ENCODE results near the gene PNMA1.
"Not testable (repeated sequence)": the region's sequence is repeated elsewhere in the genome, so short reads cannot be mapped to it uniquely, and the experiment has no call there.

PNMA1 gene

DNA sequence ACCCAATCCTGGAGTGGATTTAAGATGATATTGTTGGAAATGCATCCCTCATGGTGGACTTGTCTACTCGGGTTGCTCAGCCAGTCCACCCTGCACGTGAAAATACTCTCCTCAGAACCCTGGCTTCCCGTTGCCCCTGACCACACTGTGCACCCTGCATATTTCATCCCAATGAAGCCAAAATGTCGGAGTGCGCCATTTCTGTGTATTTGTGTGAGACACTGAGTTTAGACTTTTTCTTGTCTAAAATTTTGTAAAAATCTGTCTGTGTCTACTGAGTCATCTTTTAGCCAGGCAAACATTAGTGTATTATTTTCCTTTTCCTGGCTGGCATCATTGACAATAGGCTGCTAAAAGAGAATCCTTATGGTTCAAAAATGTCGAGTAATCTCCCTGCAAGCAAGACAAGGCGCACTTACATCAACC, 485 bp upstream of the PNMA1 start:
- no peak for DNase-seq

GRCh38 chr14:73713206-73713802, 880 bp downstream of the PNMA1 start:
- DNase-seq, result no peak

- DNase-seq, result peak; percentile 27
Observed at GRCh38 chr14:73712540-73713180, 1.5 kb downstream of the PNMA1 start.

DNA sequence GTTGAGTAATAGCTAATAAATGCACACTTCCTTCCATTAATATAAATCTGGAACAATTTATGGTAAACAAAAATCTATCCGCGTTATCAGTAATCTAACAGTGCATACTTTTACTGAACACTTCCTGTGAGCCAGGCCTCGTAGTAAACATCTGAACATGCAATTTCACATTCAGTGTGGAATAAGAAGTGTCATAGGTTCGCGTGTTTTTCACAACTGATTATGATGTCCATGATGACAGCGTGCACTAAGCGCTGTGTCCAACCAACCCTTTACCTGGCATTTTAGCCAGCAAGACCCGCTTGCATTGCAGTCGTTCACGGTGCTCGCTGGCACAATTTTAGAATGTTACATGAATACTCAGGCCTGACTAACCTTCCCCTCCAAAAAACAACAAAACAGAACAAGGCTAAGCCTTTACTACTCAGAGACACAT, 2.1 kb downstream of the PNMA1 start:
- no peak for DNase-seq

- DNase-seq, result no peak
Observed at GRCh38 chr14:73710737-73711136, 3.4 kb downstream of the PNMA1 start.

DNA sequence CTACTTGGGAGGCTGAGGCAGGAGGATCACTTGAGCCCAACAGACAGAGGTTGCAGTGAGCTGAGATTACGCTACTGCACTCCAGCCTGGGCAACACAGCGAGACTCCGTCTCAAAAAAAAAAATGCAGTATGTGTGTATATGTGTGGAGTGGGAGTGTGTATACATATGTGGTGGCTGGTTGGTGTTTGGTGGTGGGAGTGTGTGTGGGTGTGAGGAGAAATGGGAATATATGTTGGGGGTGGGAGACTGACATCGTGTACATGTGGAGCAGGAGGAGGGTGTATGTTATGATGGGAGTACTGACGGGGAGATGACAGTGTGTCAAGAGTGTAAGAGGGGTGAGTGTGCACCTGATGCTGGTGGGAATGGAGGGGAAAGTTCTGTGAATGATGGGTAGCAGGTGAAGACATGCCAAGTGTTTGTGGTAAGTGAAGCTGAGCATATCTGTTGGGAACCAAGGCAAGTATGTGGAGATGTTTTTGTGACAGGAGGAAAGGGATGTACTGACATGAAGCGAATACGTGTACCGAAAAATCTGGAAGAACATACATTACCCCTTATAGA, 4.2 kb downstream of the PNMA1 start:
- DNase-seq, result no peak

DNA sequence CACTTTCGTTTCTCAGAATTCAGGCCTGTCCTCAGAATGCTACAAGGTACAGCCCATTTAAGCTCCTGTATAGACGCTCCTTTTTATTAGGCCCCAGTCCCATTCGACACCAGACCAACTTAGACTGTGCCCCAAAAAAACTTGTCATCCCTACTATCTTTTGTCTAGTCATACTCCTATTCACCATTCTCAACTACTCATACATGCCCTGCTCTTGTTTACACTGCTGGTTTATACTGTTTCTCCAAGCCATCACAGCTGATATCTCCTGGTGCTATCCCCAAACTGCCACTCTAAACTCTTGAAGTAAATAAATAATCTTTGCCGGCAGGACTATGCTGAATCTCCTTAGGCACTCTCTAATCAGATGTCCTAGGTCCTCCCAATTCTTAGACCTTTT, 6.1 kb downstream of the PNMA1 start:
- DNase-seq, result not testable (repeated sequence)

GRCh38 chr14:73700325-73700724, 13.9 kb downstream of the PNMA1 start:
- DNase-seq, result no peak

DNA sequence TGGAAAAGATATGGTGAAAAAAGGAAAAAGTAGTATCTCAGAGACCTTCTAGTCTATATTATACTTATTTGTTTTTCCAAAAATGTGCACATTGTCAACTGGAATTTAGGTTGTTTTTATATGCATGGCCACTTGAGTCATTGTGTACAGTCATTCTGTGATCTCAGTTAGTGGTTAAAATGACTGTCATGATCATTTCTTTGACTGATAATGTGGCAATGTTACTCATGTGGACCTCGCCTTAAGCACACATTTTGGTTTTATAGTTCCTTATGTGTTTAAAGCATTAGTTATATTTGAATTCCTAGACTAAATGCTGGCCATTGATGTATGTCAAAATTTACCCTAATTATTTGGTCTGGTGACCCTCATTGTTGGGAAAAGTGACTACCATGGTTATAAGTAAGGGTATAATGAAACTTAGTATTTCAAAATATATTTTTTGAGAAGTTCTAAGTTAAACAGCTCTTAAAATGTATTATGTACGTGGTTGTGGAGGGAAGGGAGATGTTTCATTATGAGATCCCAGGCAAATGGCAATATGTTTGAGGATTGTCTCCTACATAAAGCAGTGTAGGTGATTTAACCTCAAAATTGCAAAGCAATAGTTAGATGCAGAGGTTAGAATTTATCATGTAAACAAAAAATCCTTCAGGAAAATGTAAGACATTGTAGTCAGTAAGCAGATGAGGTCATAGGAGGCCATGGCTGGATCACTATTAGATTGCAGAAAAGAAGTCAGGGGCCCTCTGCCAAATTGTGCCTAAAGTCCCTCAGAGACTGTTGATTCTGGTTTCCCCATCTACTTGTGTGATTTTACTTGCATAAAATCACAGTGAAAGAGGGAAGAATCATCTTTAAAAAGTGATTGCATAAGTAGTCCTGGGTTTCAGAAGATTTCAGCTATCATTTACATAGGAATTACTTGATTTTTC, 17.5 kb downstream of the PNMA1 start:
- DNase-seq, result no peak

GRCh38 chr14:73695997-73696396, 18.2 kb downstream of the PNMA1 start:
- DNase-seq, result no peak

DNA sequence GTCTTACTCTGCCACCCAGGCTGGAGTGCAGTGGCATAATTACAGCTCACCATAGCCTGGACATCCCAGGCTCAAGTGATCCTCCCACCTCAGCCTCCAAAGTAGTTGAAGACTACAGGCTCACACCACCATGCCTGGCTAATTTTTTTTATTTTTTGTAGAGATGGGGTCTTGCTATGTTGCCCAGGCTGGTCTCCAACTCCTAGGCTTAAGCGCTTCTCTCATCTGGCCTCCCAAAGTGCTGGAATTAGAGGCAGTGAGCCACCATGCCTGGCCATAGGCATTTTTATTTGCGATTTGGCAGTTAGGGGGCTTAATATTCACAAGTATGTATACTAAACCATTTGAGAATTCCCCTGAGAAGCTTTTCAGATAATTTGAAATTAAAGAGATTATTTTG, 19.1 kb downstream of the PNMA1 start:
- no peak for DNase-seq

- DNase-seq, result no peak
Observed at GRCh38 chr14:73694083-73694482, 20.1 kb downstream of the PNMA1 start.

DNA sequence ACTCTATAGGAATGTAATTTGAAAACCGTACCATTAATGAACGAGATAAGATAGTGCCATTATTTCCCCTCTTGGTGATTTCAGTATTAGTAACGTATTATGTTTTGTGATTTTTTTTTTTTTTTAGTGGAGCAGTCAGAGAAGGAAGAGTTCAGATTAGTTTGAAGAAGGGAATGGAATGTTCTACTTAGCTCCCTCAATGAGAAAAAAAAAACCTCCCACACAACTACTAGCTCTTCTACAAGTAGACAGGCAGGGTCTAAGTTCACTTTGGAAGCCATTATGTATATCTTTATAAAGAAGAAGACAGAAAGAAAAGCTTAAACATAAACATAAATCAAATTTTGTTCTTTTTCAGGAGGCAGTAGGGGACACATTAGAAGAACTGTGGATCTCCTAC, 27.3 kb downstream of the PNMA1 start:
- no peak for DNase-seq

GRCh38 chr14:73685328-73685727, 28.9 kb downstream of the PNMA1 start:
- DNase-seq, result no peak

- no peak for DNase-seq
Observed at GRCh38 chr14:73684627-73685026, 29.6 kb downstream of the PNMA1 start.

GRCh38 chr14:73680821-73681220, 33.4 kb downstream of the PNMA1 start:
- DNase-seq, result no peak

GRCh38 chr14:73678698-73679097, 35.5 kb downstream of the PNMA1 start:
- DNase-seq, result no peak

DNA sequence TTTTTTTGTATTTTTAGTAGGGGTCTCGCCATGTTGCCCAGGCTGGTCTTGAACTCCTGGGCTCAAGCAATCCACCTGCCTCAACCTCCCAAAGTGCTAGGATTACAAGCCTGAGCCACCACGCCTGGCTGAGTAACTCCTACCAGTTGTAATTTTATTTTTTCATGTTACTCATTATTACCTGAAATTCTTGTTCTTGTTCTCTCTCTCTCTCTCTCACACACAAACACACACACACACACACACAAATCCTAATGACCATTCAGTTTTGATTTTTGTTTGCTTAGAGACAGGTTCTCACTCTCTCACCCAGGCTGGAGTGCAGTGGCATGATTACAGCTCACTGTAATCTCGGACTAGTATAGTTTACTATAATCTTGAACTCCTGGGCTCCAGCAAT, 39.2 kb downstream of the PNMA1 start:
- no peak for DNase-seq

GRCh38 chr14:73667854-73668253, 46.3 kb downstream of the PNMA1 start:
- no peak for DNase-seq

- no peak for DNase-seq
Observed at GRCh38 chr14:73666583-73666982, 47.6 kb downstream of the PNMA1 start.

- no peak for DNase-seq
Observed at GRCh38 chr14:73665130-73665529, 49.1 kb downstream of the PNMA1 start.

DNA sequence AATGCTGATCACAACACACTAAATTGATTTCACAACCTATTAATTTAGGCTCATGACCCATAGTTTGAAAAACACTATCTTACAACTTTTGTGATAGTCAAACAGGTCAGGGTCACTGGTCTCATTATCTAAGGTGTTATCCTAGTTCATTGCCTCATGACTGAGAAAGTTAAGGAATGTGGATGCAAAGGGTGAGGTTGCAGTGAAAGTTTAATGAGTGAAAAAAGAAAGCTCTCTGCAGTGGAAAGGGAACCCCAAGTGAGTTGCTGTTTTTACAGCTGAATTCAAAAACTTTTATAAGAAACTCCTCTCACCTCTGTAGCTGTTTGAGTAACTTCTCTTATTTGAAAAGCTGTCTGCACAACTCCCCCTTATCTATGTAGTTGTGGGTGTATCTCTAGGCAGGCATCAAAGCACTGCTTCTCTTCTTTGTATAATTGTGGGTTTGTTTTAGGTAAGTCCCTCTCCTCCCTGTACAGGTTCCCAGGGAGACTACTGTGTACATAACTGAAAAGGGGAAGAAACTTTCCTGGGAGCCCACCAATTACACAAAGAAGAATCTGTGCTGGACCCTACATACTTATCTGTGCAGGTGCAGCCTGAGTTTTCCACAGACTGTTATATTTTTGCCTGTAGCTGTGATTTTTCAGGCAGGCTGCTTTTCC, 50.5 kb downstream of the PNMA1 start:
- DNase-seq, result no peak

DNA sequence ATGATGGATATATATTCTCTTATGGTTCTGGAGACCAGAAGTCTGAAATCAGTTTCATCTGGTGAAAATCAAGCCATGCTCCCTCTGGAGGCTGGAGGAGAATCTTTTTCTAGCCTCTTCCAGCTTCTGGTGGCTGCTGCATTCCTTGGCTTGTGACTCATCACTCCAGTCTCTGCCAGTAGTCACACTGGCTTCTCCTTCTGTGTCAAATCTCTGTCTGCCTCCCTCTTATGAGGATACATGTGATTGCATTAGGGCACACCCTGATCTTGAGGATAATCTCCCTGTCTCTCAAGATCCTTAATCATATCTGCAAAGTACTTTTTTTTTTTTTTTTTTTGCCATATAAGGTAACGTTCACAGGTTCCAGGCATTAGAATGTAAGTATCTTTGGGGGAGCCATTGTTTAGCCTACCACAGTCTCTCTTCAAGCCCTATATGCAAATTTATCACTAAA, 51.7 kb downstream of the PNMA1 start:
- DNase-seq, result peak; percentile 18

Data from DMS 273 treated with DMSO at 0.1 percent for 48 hours (cell line).